HG03175 (cell line): ENCODE data around the gene DDC.

Source experiments
- ATAC-seq: cut with Tn5 transposase; IDR thresholded peaks from one replicate; pipeline ENCODE4 v1.9.1; 2021; ENCODE audit warnings: mild to moderate bottlenecking, moderate library complexity; ENCODE audit not compliant: unreplicated experiment

Gene DDC

DNA sequence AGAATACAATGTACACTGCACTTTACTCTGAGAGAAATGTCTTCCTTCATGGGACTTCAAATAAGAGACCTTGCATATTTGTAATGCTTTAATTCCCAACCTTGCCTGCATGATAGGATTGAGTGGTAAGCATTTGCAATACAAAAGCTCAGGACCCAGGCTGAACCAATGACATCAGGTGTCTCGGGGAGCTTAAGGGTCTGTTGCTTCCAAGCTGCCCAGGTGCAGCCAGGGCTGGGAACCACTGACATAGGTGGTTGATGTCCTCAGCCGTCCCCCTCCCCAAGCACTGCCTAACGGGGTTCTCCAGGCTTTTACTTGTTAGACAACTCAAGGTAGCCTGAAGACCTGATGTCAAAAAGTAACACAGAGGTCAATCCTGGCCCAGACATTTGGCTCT is 144.2 kb downstream of the DDC start:
- ATAC-seq, result no peak

GRCh38 chr7:50418526-50419290 is 146.5 kb downstream of the DDC start:
- no peak for ATAC-seq

GRCh38 chr7:50418086-50418515 is 147.1 kb downstream of the DDC start:
- ATAC-seq, result peak; percentile 83

DNA sequence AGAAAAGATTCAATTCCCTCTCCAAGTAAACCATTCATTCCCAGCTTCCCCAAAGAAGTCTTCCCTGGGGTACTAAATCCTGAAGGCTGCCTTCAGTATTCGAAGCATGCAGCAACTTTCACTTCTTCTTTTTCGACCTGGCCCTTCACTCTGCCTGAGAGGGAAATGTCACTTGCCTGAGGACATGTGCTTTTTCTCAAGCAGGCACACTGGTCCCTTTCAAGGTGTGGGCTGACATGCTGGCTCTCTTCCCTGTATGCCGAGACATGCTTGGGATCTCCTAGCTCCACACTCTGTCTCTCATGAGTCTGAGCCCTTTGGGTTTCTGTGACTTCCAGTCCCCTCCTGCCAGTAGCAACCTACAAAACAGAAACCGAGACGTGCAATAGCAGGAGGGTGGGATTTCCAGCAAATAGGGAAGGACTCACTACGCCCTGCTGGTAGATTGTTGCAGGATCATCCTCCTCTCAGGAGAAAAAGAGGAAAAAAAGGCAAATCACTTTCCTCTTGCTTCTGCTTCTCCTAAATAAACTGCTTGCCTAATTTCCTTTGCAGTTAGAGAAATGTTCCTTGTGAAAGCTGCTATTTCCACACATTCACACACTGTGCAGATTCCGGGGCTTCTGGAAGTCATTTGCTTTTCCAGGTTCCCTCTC is 148.6 kb downstream of the DDC start:
- peak; percentile 82 for ATAC-seq

- ATAC-seq, result no peak
Observed at GRCh38 chr7:50415844-50416364, 149.3 kb downstream of the DDC start.

DNA sequence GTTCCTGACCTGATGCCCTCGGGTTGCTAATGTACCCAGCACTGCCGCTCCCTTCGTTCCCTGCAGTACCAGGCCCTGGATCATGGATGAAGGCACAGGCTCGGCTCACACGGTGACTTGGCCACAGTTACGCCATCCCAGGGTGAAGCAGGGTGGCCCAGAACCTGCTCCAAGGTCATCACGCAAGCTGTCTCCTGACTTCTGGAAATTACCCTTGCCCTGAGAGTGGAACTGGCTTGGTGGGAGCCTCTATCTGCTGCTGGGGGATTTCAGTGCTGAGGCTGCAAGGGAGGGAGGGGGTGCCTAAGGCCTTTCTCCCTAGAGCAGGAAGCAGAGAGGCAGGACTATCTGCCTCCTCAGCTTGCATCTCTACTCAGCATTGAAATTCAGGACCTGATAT is 151.6 kb downstream of the DDC start:
- ATAC-seq, result no peak

DNA sequence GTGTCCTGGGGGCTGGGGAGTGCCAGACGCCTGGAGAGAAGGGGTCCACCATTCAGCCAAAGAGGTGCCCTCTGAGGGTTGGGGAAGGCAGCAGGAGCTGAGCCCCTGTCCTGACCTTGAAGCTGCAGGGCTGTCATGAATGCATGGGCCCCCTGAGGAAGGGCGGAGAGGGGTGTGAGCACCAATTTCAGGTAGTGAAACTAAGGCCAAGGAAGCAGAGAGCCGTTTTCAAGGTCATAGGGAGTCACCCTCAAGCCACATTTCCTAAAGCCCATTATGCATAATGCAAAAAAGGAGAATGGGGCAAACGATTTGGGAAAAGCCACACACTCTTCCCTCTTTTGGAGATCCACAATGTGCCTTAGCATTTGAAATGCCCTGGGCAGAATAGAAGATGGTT is 152.2 kb downstream of the DDC start:
- no peak for ATAC-seq

- ATAC-seq, result no peak
Observed at GRCh38 chr7:50411332-50411731, 153.9 kb downstream of the DDC start.

DNA sequence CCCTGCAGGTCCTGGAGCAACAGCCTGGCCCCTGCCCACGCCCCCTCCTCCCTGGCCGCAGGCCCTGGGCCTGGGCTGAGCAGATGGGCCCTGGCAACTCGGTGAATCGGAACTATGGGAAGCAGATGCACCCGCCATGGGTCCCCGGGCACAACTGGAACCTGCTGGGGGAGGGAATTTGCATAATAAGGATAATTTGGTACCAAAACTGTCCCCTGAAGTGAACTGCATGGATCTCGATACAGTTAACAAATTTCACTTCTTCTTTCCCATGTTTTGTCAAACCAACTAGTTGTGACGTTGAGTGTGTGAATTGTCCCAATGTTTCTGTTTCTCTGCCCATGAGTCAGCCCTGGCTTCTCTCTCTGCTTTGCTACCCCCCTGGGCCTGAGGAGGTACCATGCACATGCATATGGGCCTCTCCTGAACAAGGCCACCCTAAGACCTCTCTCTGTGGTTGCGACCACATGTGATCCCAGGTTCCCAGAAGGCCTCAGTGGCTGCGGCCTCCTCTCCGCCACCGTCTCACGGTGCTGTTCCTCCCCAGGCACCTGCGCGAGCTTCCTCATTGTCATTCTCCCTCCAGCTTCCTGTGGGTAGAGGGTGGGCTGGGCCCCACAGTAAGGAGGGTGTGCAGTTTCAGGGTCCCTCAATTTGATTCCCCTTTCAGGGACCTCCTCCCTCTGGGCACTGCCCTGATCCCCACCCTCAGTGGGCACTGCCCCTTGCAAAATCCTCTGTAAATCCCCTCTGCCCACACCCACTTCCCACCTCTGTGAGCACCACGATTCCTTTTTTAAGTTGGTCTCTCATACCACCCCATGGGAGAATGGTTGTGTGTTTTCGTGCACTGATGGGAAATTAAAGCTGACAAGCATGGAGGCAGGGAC is 155.1 kb downstream of the DDC start:
- ATAC-seq, result peak; percentile 46
